K562 (cell line): ENCODE measurements around the gene NKAPL. TPM values are rescaled to one million over a fixed set of nuclear protein-coding genes. Genes with fewer than 3 reads are reported as not detected.

Source experiments
- ATF1 ChIP-seq, 2 experiments: fragments of 450-650 bp in 1 of 2; IDR thresholded peaks; 2 replicates each; pipeline ENCODE4 v1.6.1; 2016; ENCODE audit warnings: missing compliant biosample characterization in 1 of 2, missing genetic modification characterization in 1 of 2
- BCL6 ChIP-seq: fragments of 250-450 bp; sonication (Bioruptor Pico); IDR thresholded peaks from 2 replicates; pipeline ENCODE4 v1.4.0; 2020
- CUX1 ChIP-seq: fragments of 200-800 bp; sonication (Bioruptor generic); IDR thresholded peaks from 2 replicates; pipeline ENCODE4 v1.6.1; 2016; ENCODE audit warnings: missing genetic modification characterization, missing compliant biosample characterization
- DPF2 ChIP-seq: fragments of 450-650 bp; IDR thresholded peaks from 2 replicates; pipeline ENCODE4 v1.6.1; 2016
- HLTF ChIP-seq: fragments of 450-650 bp; IDR thresholded peaks from 2 replicates; pipeline ENCODE4 v1.6.1; 2016
- JUND ChIP-seq, 2 experiments: IDR thresholded peaks; 2 replicates in 1 of 2; 3 replicates in 1 of 2; pipeline ENCODE4 v1.6.1; 2011; ENCODE audit warnings: borderline replicate concordance in 2 of 2, low read depth in 2 of 2, low read length in 2 of 2, improper control_type of control experiment in 1 of 2, missing biosample characterization in 1 of 2, missing genetic modification characterization in 1 of 2, missing genetic modification reagents in 1 of 2
- MTA1 ChIP-seq: fragments of 450-650 bp; IDR thresholded peaks from 2 replicates; pipeline ENCODE4 v1.6.1; 2017; ENCODE audit warnings: borderline replicate concordance
- NCOA6 ChIP-seq: fragments of 450-650 bp; IDR thresholded peaks from 2 replicates; pipeline ENCODE4 v1.6.1; 2017; ENCODE audit warnings: mild to moderate bottlenecking
- PHF8 ChIP-seq: fragments of 200-600 bp; sonication (generic); IDR thresholded peaks from 2 replicates; pipeline ENCODE4 v1.6.1; 2012; ENCODE audit warnings: mixed run types, mild to moderate bottlenecking, inconsistent platforms, low read length, moderate library complexity, borderline replicate concordance
- RBM39 ChIP-seq: fragments of 200-400 bp; formaldehyde crosslinking; optimal IDR thresholded peaks from 2 replicates; pipeline ENCODE3; 2018; ENCODE audit warnings: low read depth, low read length
- SETDB1 ChIP-seq: IDR thresholded peaks from one replicate; pipeline ENCODE4 v1.6.1; 2012; ENCODE audit warnings: low read length, control low read depth, inconsistent platforms
- SRF ChIP-seq, 2 experiments: fragments of 250-450, 450-650 bp in 1 of 2; sonication (Bioruptor Pico) in 1 of 2; sonication (generic) in 1 of 2; formaldehyde crosslinking; IDR thresholded peaks; 2 replicates each; pipeline versions ENCODE4 v1.5.0 to v1.5.1; 2020 to 2022; ENCODE audit warnings: mild to moderate bottlenecking in 1 of 2, missing genetic modification reagents in 1 of 2
- ZNF41 ChIP-seq: fragments of 250-450 bp; sonication (Bioruptor Pico); conservative IDR thresholded peaks from 2 replicates; pipeline ENCODE4 v1.4.0; 2020; ENCODE audit warnings: mild to moderate bottlenecking
- ZNF507 ChIP-seq: conservative IDR thresholded peaks from 2 replicates; pipeline ENCODE4 v1.6.1; 2017; ENCODE audit warnings: missing genetic modification characterization, missing compliant biosample characterization
- ZNF518B ChIP-seq: fragments of 250-450 bp; sonication (Bioruptor Pico); IDR thresholded peaks from 2 replicates; pipeline ENCODE4 v1.5.0; 2021; ENCODE audit warnings: mild to moderate bottlenecking, moderate library complexity
- ZNF695 ChIP-seq: fragments of 450-650 bp; formaldehyde crosslinking; IDR thresholded peaks from 2 replicates; pipeline ENCODE4 v1.4.0; 2020; ENCODE audit warnings: mild to moderate bottlenecking, moderate library complexity
- ZNF778 ChIP-seq: fragments of 450-650 bp; formaldehyde crosslinking; IDR thresholded peaks from 2 replicates; pipeline ENCODE4 v1.4.0; 2020; ENCODE audit warnings: mild to moderate bottlenecking, moderate library complexity
- ZNF830 ChIP-seq: fragments of 250-450 bp; sonication (Bioruptor Pico); IDR thresholded peaks from 2 replicates; pipeline ENCODE4 v1.5.0; 2021; ENCODE audit warnings: mild to moderate bottlenecking
- polyA plus RNA-seq, 8 experiments: library from polyadenylated mRNA; depleted of rRNA in 4 of 8; stranded (reverse) in 5 of 8; unstranded in 3 of 8; fragments of >200 nt; fragmentation: Nextera tagmentation in 2 of 8; fragmentation: Illumina TruSeq in 1 of 8; extraction: Ambion mirVana in 2 of 8; extraction: Trizol in 1 of 8; gene quantifications; 2 replicates each; pipeline versions ENCODE4 v1.2.1 to v1.2.3, GENCODE V29; 2011 to 2014; ENCODE audit warnings: inconsistent platforms in 1 of 8, missing spikeins in 1 of 8
- total RNA-seq, 7 experiments: library from RNA; depleted of rRNA in 6 of 7; stranded (reverse); fragments of >200 nt in 6 of 7; fragmentation: Illumina TruSeq in 2 of 7; extraction: Trizol in 2 of 7; gene quantifications; 2 replicates each; pipeline versions ENCODE4 v1.2.1 to v1.2.3, GENCODE V29; 2011 to 2021; ENCODE audit warnings: low replicate concordance in 1 of 7

Gene NKAPL
- total and polyA plus RNA-seq, 9 of the 15 experiments (the other 6 are each of a cell fraction or from before 2014, with no cell fraction given): not detected

GRCh38 chr6:28212510-28213212, 46.4 kb upstream of the NKAPL start (continued):
- TF ChIP-seq ZNF695 (CRISPR knock-in tag) (no peak), ZNF518B (CRISPR knock-in tag) (no peak), RBM39 (peak; percentile 84), CUX1 (CRISPR knock-in tag) (0 out of 2 replicates have a peak, but pooled peaks have one; percentile 12), PHF8 (no peak), MTA1 (peak; percentile 91; the same call in 1 of the 2 replicates), JUND (IDR thresholded peaks at IDR 0.05; ENCODE audit: borderline replicate concordance, low read depth, low read length) (peak; percentile 78), JUND (tag; IDR thresholded peaks at IDR 0.05; ENCODE audit: borderline replicate concordance, low read depth, low read length) (peak; percentile 90; the same call in 2 of the 3 replicates), BCL6 (CRISPR knock-in tag) (no peak), ATF1 (CRISPR knock-in tag; IDR thresholded peaks at IDR 0.05) (no peak), ATF1 (tag; IDR thresholded peaks at IDR 0.05) (peak; percentile 89), ZNF778 (CRISPR knock-in tag) (no peak), ZNF830 (no peak), ZNF507 (tag) (no peak), NCOA6 (no peak), DPF2 (peak; percentile 88), ZNF41 (CRISPR knock-in tag) (no peak), HLTF (0 out of 2 replicates have a peak, but pooled peaks have one; percentile 41), SRF (CRISPR knock-in tag; IDR thresholded peaks at IDR 0.05) (no peak; a peak in 1 of 4 replicates), SETDB1 (no peak)
